Right ventricle myocardium superior (tissue), 1 donor: Measurements from ENCODE around the gene TKT. TPM values are rescaled to one million over a fixed set of nuclear protein-coding genes. Genes with fewer than 3 reads are reported as not detected.

ENCODE experiments used
- total RNA-seq: library from RNA; stranded (reverse); fragmentation: NEBNext Ultra II Directional; extraction: Animal tissue kit (Norgen Biotek cat#: 25700); gene quantifications from one replicate; pipeline ENCODE4 v1.2.1, GENCODE V29; 2021
- donor health status: DM: no; HTN: yes; CAD: no; lungs with severe emphysema.

The TKT gene
- total RNA-seq, 1 donor from 2014 or later: 43.6 TPM

Other genes with a start within 250 kb of the TKT start
- gene SFMBT1, start 209.9 kb downstream of the TKT start, total RNA-seq: 15.7 TPM
- 9.8 TPM for gene RFT1, start 125.6 kb downstream of the TKT start, total RNA-seq
- 15.3 TPM for gene PRKCD, start 94.8 kb downstream of the TKT start, total RNA-seq
- 16.3 TPM for gene DCP1A, start 91.5 kb upstream of the TKT start, total RNA-seq
- gene CACNA1D, start 238.6 kb upstream of the TKT start, total RNA-seq: 0.78 TPM